Adrenal gland (tissue), 12 donors: Measurements from ENCODE around the gene NCKAP5. TPM values are rescaled to one million over a fixed set of nuclear protein-coding genes. Genes with fewer than 3 reads are reported as not detected.

Experiments
- DNase-seq, 7 donors: peaks; one replicate each; pipeline ENCODE4 v3.0.0-alpha.2; 2019 to 2020
- H3K27ac ChIP-seq, 5 donors: fragments of 200-600 bp; sonication (generic) in 4 of 5; 1 replicate in 3 of 5; 2 replicates in 2 of 5; pipeline versions ENCODE4 v1.5.1 to v1.8.0; 2016 to 2020; ENCODE audit warnings: mild to moderate bottlenecking in 1 of 5
- H3K27me3 ChIP-seq: fragments of 200-600 bp; 2 replicates; pipeline ENCODE4 v1.8.0; 2021
- H3K36me3 ChIP-seq, 2 donors: fragments of 200-600 bp; replicated peaks in 1 of 2; 1 replicate in 1 of 2; 2 replicates in 1 of 2; pipeline versions ENCODE4 v1.5.1 to v1.8.0; 2018 to 2022
- H3K4me1 ChIP-seq, 2 donors: fragments of 200-600 bp; replicated peaks in 1 of 2; 1 replicate in 1 of 2; 2 replicates in 1 of 2; pipeline versions ENCODE4 v1.5.1 to v1.8.0; 2018 to 2021
- H3K4me3 ChIP-seq, 4 donors: fragments of 200-600 bp; sonication (generic) in 3 of 4; one replicate each; pipeline ENCODE4 v1.5.1; 2016 to 2018
- H3K9me3 ChIP-seq, 3 donors: fragments of 200-600 bp; sonication (generic) in 1 of 3; replicated peaks in 1 of 3; 1 replicate in 2 of 3; 2 replicates in 1 of 3; pipeline versions ENCODE4 v1.5.1 to v1.8.0; 2016 to 2021
- CTCF ChIP-seq, 6 experiments: fragments of 450-650 bp in 4 of 6; fragments of 200-600 bp in 2 of 6; sonication (generic) in 1 of 6; IDR thresholded peaks; 1 replicate in 5 of 6; 2 replicates in 1 of 6; pipeline versions ENCODE4 v1.5.1 to v1.8.0; 2016 to 2021; ENCODE audit warnings: antibody characterized with exemption in 6 of 6, mild to moderate bottlenecking in 2 of 6, moderate library complexity in 1 of 6
- POLR2A ChIP-seq, 2 donors: fragments of 450-650 bp; IDR thresholded peaks; one replicate each; pipeline ENCODE4 v1.6.1; 2017; ENCODE audit warnings: antibody characterized with exemption in 2 of 2, mild to moderate bottlenecking in 2 of 2, moderate library complexity in 1 of 2
- WGBS, 4 donors: extraction: QIAGEN DNeasy Blood & Tissue Kit in 2 of 4; methylation state at CpG; one replicate each; pipeline versions ENCODE4 v1.1.5 to v1.1.7; 2013 to 2017; 5-methylcytosine and 5-hydroxymethylcytosine counted together
- intact Hi-C, 2 donors: fragments of 100-400 bp; cut with DNase I; formaldehyde crosslinking; loops; one replicate each; pipeline versions ENCODE4 v1.14.1 to v1.15.0; 2022 to 2023
- polyA plus RNA-seq, 3 donors: library from polyadenylated mRNA; stranded (reverse); fragments of 200-250 nt in 2 of 3; fragments of 350-450 nt in 1 of 3; fragmentation: Illumina TruSeq in 1 of 3; extraction: RNeasy Lipid Tissue Mini Kit (QIAGEN cat#74804) in 1 of 3; gene quantifications; one replicate each; pipeline ENCODE4 v1.2.3, GENCODE V29; 2013 to 2014
- total RNA-seq, 9 donors: library from RNA; depleted of rRNA in 4 of 9; stranded (reverse); fragments of >200 nt in 4 of 9; fragments of 120-200 nt in 1 of 9; fragmentation: NEBNext Ultra II Directional in 1 of 9; extraction: Animal tissue kit (Norgen Biotek cat#: 25700) in 1 of 9; gene quantifications; one replicate each; pipeline versions ENCODE4 v1.1.0 to v1.2.4, GENCODE V29; 2013 to 2023
- donor health status: healthy with polysubstance abuse.
- donor health status: Bipolar disorder and iron deficiency.
- donor health status: DM: yes; HTN: yes; CAD: no.
- donor health status: DM: no; HTN: no; CAD: no.
- donor health status: DM: no; HTN: no; CAD: no.
- donor health status: DM: yes; HTN: yes; CAD: no.

NCKAP5 gene
- total and polyA plus RNA-seq, 12 donors = 0.06 to 3.1 (median 1.1) TPM

GRCh38 chr2:132958887-132959286, 609.4 kb downstream of the NCKAP5 start:
- no peaks in the 10 kb centered on the region for H3K4me1 ChIP-seq
- no peaks in the 10 kb centered on the region for H3K9me3 ChIP-seq
- no peaks in the 10 kb centered on the region for H3K36me3 ChIP-seq
- 79 to 87% (median 82%) methylated on average over 2 of the region's 2 CpGs for WGBS, 4 donors
- no peak overlapping the region for H3K4me3 ChIP-seq
- no peak overlapping the region for H3K27ac ChIP-seq
- intact Hi-C loops = no loop called here
- TF ChIP-seq POLR2A (IDR thresholded peaks at IDR 0.05) = no peak
- no peak for TF ChIP-seq CTCF (IDR thresholded peaks at IDR 0.05)
- DNase-seq = no peak
- no peaks in the 10 kb centered on the region for H3K27me3 ChIP-seq

- WGBS, 4 donors = 83 to 97% (median 89%) methylated on average over 6 of the region's 6 CpGs
- intact Hi-C loops = no loop called here
- no peak overlapping the region for H3K27ac ChIP-seq
These were observed 612.2 kb downstream of the NCKAP5 start for GRCh38 chr2:132955871-132956615.

GRCh38 chr2:132953771-132954170, 614.5 kb downstream of the NCKAP5 start:
- 83 to 86% (median 85%) methylated on average over 1 of the region's 1 CpG; no CpG with 5 or more reads in 1 of the 4 donors for WGBS, 4 donors
- Histone ChIP-seq H3K4me1 (no peaks in the 10 kb centered on the region), H3K27me3 (no peaks in the 10 kb centered on the region), H3K4me3 (no peak overlapping the region), H3K36me3 (no peaks in the 10 kb centered on the region), H3K27ac (no peak overlapping the region), H3K9me3 (no peaks in the 10 kb centered on the region)
- TF ChIP-seq CTCF (IDR thresholded peaks at IDR 0.05) (no peak), POLR2A (IDR thresholded peaks at IDR 0.05) (no peak)
- no peak for DNase-seq
- intact Hi-C loops = no loop called here

More at GRCh38 chr2:132955871-132956615, 612.2 kb downstream of the NCKAP5 start:
- no peak overlapping the region for H3K4me3 ChIP-seq
- TF ChIP-seq CTCF (IDR thresholded peaks at IDR 0.05) = no peak
- TF ChIP-seq POLR2A (IDR thresholded peaks at IDR 0.05) = no peak
- DNase-seq = no peak
- no peaks in the 10 kb centered on the region for H3K4me1 ChIP-seq
- no peaks in the 10 kb centered on the region for H3K27me3 ChIP-seq
- no peaks in the 10 kb centered on the region for H3K9me3 ChIP-seq
- H3K36me3 ChIP-seq = no peaks in the 10 kb centered on the region

- 59 to 68% (median 61%) methylated on average over 8 of the region's 8 CpGs for WGBS, 4 donors
These were observed 617.1 kb downstream of the NCKAP5 start for GRCh38 chr2:132951008-132951714.

More at GRCh38 chr2:132951008-132951714, 617.1 kb downstream of the NCKAP5 start:
- H3K4me3 ChIP-seq = no peak overlapping the region
- DNase-seq = no peak
- no peak for TF ChIP-seq POLR2A (IDR thresholded peaks at IDR 0.05)
- no peaks in the 10 kb centered on the region for H3K9me3 ChIP-seq
- intact Hi-C loops = no loop called here
- no peak overlapping the region for H3K27ac ChIP-seq
- H3K27me3 ChIP-seq = no peaks in the 10 kb centered on the region
- no peaks in the 10 kb centered on the region for H3K36me3 ChIP-seq
- H3K4me1 ChIP-seq = no peaks in the 10 kb centered on the region
